ENCODE results near the gene PEX11B. TPM values are rescaled to one million over a fixed set of nuclear protein-coding genes. Genes with fewer than 3 reads are reported as not detected.

Gene PEX11B
- total RNA-seq, 4 donors from 2014 or later, result 8.8 to 38.9 (median 27.0) TPM

GRCh38 chr1:145891143-145891542 lies 27.4 kb downstream of the PEX11B start:
- H3K9me3 ChIP-seq, result no peaks in the 10 kb centered on the region
- in situ Hi-C loops (cut with MboI; ENCODE audit: low pct_ligation_motif_present in 1 of 4, low pct_unique_long_range_greater_than_20kb in 1 of 4, low sequenced_read_pairs in 3 of 4), result loop anchor here in 1 of 4 donors (25.0 kb wide), 1 partner anchor 121 kb away; the partner anchor contains the start of gene HJV
- TF ChIP-seq, protein P1, sequence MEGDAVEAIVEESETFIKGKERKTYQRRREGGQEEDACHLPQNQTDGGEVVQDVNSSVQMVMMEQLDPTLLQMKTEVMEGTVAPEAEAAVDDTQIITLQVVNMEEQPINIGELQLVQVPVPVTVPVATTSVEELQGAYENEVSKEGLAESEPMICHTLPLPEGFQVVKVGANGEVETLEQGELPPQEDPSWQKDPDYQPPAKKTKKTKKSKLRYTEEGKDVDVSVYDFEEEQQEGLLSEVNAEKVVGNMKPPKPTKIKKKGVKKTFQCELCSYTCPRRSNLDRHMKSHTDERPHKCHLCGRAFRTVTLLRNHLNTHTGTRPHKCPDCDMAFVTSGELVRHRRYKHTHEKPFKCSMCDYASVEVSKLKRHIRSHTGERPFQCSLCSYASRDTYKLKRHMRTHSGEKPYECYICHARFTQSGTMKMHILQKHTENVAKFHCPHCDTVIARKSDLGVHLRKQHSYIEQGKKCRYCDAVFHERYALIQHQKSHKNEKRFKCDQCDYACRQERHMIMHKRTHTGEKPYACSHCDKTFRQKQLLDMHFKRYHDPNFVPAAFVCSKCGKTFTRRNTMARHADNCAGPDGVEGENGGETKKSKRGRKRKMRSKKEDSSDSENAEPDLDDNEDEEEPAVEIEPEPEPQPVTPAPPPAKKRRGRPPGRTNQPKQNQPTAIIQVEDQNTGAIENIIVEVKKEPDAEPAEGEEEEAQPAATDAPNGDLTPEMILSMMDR (IDR thresholded peaks at IDR 0.05), result no peak
- TF ChIP-seq POLR2AphosphoS5 (IDR thresholded peaks at IDR 0.05) (no peak), EP300 (IDR thresholded peaks at IDR 0.05; ENCODE audit: low read depth) (no peak), POLR2A (IDR thresholded peaks at IDR 0.05) (no peak)
- H3K27me3 ChIP-seq, result no peaks in the 10 kb centered on the region
- no peaks in the 10 kb centered on the region for H3K36me3 ChIP-seq
- WGBS, 2 donors (ENCODE audit: low coverage in 1 of 2), result 17 to 62% methylated on average over 1 of the region's 1 CpG
- intact Hi-C loops (cut with DNase I; ENCODE audit: low total_unique reads), result no loop called here
- H3K4me1 ChIP-seq, result peaks cover 14 to 27% (median 20%) of the 10 kb centered on the region in 4 donors
- H3K27ac ChIP-seq, result peak overlapping the region; percentile 81 to 83 (median 81)
- no peak overlapping the region for H3K4me3 ChIP-seq
- no peak for DNase-seq

DNA sequence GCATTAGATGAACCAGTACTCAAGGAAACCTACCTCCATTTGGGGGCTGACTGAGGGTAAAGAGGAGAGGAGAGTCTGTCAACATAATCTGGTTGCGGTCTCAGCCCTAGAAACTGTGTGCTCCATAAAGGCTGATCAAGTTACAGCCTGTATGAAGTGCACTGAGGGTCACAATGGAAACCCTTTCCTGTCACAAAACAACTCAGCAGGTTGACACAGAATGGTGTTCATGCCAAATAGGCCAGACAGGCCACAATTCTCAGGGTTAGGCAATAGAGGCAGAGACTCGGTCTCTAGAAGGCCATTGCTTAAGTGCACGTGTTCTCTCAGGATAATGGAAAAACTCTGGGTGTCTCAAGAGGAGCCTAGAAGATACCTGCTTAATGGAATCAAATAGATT lies 28.8 kb downstream of the PEX11B start:
- DNase-seq, result no peak
- Histone ChIP-seq H3K4me3 (no peak overlapping the region), H3K27ac (no peak overlapping the region), H3K27me3 (peaks cover 8% of the 10 kb centered on the region), H3K4me1 (peaks cover 14 to 37% (median 25%) of the 10 kb centered on the region in 4 donors), H3K9me3 (no peaks in the 10 kb centered on the region), H3K36me3 (no peaks in the 10 kb centered on the region)
- intact Hi-C loops (cut with DNase I; ENCODE audit: low total_unique reads), result loop anchor here (5.0 kb wide), 1 partner anchor 123 kb away; no protein-coding TSS in a partner anchor
- in situ Hi-C loops (cut with MboI; ENCODE audit: low pct_ligation_motif_present in 1 of 4, low pct_unique_long_range_greater_than_20kb in 1 of 4, low sequenced_read_pairs in 3 of 4), result loop anchor here in 1 of 4 donors (25.0 kb wide), 1 partner anchor 123 kb away; the partner anchor contains the start of gene HJV
- TF ChIP-seq POLR2A (IDR thresholded peaks at IDR 0.05) (no peak), POLR2AphosphoS5 (IDR thresholded peaks at IDR 0.05) (no peak), EP300 (IDR thresholded peaks at IDR 0.05; ENCODE audit: low read depth) (no peak)
- TF ChIP-seq, protein P1 (IDR thresholded peaks at IDR 0.05), result no peak
- WGBS, 2 donors (ENCODE audit: low coverage in 1 of 2), result 91 to 100% methylated on average over 2 to 3 of the region's 3 CpGs

GRCh38 chr1:145887631-145888030 lies 30.9 kb downstream of the PEX11B start:
- Histone ChIP-seq H3K4me3 (no peak overlapping the region), H3K27ac (no peak overlapping the region), H3K4me1 (peaks cover 12 to 32% (median 22%) of the 10 kb centered on the region in 4 donors), H3K9me3 (no peaks in the 10 kb centered on the region), H3K36me3 (no peaks in the 10 kb centered on the region), H3K27me3 (peaks cover 25% of the 10 kb centered on the region)
- no peak for TF ChIP-seq EP300 (IDR thresholded peaks at IDR 0.05; ENCODE audit: low read depth)
- no peak for TF ChIP-seq POLR2AphosphoS5 (IDR thresholded peaks at IDR 0.05)
- no peak for TF ChIP-seq POLR2A (IDR thresholded peaks at IDR 0.05)
- TF ChIP-seq, protein P1 (IDR thresholded peaks at IDR 0.05), result no peak
- intact Hi-C loops (cut with DNase I; ENCODE audit: low total_unique reads) (loop anchor here (5.0 kb wide), 1 partner anchor 125 kb away; no protein-coding TSS in a partner anchor), in situ Hi-C loops (cut with MboI; ENCODE audit: low pct_ligation_motif_present in 1 of 4, low pct_unique_long_range_greater_than_20kb in 1 of 4, low sequenced_read_pairs in 3 of 4) (loop anchor here in 1 of 4 donors (25.0 kb wide), 1 partner anchor 125 kb away; the partner anchor contains the start of gene HJV)
- DNase-seq, result no peak
- 79% methylated on average over 5 of the region's 5 CpGs; no CpG with 5 or more reads in 1 of the 2 donors for WGBS, 2 donors (ENCODE audit: low coverage in 1 of 2)

DNA sequence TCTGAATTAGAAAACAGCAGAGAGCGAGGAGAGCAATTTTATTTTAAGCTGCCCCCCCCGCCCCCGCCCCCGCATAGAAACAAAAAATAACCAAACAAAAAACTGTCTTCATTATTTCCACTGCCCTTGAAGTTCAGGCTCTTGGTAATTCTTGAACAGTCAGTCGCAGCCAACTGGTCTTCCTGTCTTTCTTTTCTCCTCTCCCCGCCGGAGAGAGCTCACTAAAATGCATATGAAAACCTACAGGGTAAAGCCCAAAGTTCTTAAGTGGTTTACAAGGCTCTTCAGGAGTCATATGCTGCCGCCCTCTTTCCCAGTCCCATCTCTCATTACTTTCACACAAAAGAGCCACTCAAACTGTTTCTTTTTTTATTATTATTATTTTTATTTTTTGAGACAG lies 31.7 kb downstream of the PEX11B start:
- peaks cover 7 to 24% (median 16%) of the 10 kb centered on the region in 4 donors for H3K4me1 ChIP-seq
- TF ChIP-seq EP300 (IDR thresholded peaks at IDR 0.05; ENCODE audit: low read depth) (no peak), POLR2A (IDR thresholded peaks at IDR 0.05) (no peak), POLR2AphosphoS5 (IDR thresholded peaks at IDR 0.05) (no peak)
- TF ChIP-seq, protein P1 (IDR thresholded peaks at IDR 0.05), result no peak
- H3K27me3 ChIP-seq, result peaks cover 25% of the 10 kb centered on the region
- in situ Hi-C loops (cut with MboI; ENCODE audit: low pct_ligation_motif_present in 1 of 4, low pct_unique_long_range_greater_than_20kb in 1 of 4, low sequenced_read_pairs in 3 of 4), result loop anchor here in 1 of 4 donors (25.0 kb wide), 1 partner anchor 125 kb away; the partner anchor contains the start of gene HJV
- 50 to 73% methylated on average over 6 to 8 of the region's 8 CpGs for WGBS, 2 donors (ENCODE audit: low coverage in 1 of 2)
- no peak for DNase-seq
- no peaks in the 10 kb centered on the region for H3K36me3 ChIP-seq
- no peak overlapping the region for H3K27ac ChIP-seq
- H3K4me3 ChIP-seq, result no peak overlapping the region
- H3K9me3 ChIP-seq, result no peaks in the 10 kb centered on the region
- intact Hi-C loops (cut with DNase I; ENCODE audit: low total_unique reads), result loop anchor here (5.0 kb wide), 1 partner anchor 125 kb away; no protein-coding TSS in a partner anchor

Measured in transverse colon (tissue), 4 donors.